Skeletal muscle tissue (tissue), 4 donors: ENCODE data around the gene MED12L. TPM values are rescaled to one million over a fixed set of nuclear protein-coding genes. Genes with fewer than 3 reads are reported as not detected.
A peak's percentile ranks its signal among the peaks of the same experiment; 100 is the strongest.

Experiments used
- H3K27ac ChIP-seq: one replicate; pipeline ENCODE4 v1.7.0; 2013; ENCODE audit warnings: mild to moderate bottlenecking, low read depth, low read length, inconsistent platforms
- H3K27me3 ChIP-seq, 3 donors: one replicate each; pipeline ENCODE4 v1.7.0; 2013; ENCODE audit warnings: low read length in 3 of 3; ENCODE audit not compliant: control insufficient read depth in 3 of 3, insufficient read depth in 3 of 3
- H3K36me3 ChIP-seq, 3 donors: one replicate each; pipeline ENCODE4 v1.7.0; 2013; ENCODE audit warnings: low read length in 3 of 3; ENCODE audit not compliant: control insufficient read depth in 3 of 3, insufficient read depth in 3 of 3
- H3K4me1 ChIP-seq, 3 donors: one replicate each; pipeline ENCODE4 v1.7.0; 2013; ENCODE audit warnings: low read length in 3 of 3, mild to moderate bottlenecking in 3 of 3; ENCODE audit not compliant: control insufficient read depth in 3 of 3, insufficient read depth in 3 of 3
- H3K4me3 ChIP-seq, 3 donors: one replicate each; pipeline ENCODE4 v1.7.0; 2013; ENCODE audit warnings: low read length in 3 of 3
- H3K9ac ChIP-seq, 3 donors: one replicate each; pipeline ENCODE4 v1.7.0; 2013; ENCODE audit warnings: low read length in 3 of 3, mild to moderate bottlenecking in 3 of 3, moderate library complexity in 2 of 3, low read depth in 1 of 3
- H3K9me3 ChIP-seq, 3 donors: one replicate each; pipeline ENCODE4 v1.7.0; 2013; ENCODE audit warnings: low read length in 3 of 3; ENCODE audit not compliant: control insufficient read depth in 3 of 3
- total RNA-seq: library from RNA; depleted of rRNA; stranded (reverse); fragments of >200 nt; gene quantifications from one replicate; pipeline ENCODE4 v1.2.3, GENCODE V29; 2014
- donor health status: Osteomylitis.

The MED12L gene
- total RNA-seq, 1 donor from 2014 or later, result 8.9 TPM

GRCh38 chr3:151262871-151263525 lies 177.5 kb downstream of the MED12L start:
- no peaks in the 10 kb centered on the region for H3K9me3 ChIP-seq
- H3K9ac ChIP-seq, result no peak overlapping the region
- no peaks in the 10 kb centered on the region for H3K4me1 ChIP-seq
- no peaks in the 10 kb centered on the region for H3K27me3 ChIP-seq
- no peak overlapping the region for H3K4me3 ChIP-seq
- no peak overlapping the region for H3K27ac ChIP-seq
- no peaks in the 10 kb centered on the region for H3K36me3 ChIP-seq

DNA sequence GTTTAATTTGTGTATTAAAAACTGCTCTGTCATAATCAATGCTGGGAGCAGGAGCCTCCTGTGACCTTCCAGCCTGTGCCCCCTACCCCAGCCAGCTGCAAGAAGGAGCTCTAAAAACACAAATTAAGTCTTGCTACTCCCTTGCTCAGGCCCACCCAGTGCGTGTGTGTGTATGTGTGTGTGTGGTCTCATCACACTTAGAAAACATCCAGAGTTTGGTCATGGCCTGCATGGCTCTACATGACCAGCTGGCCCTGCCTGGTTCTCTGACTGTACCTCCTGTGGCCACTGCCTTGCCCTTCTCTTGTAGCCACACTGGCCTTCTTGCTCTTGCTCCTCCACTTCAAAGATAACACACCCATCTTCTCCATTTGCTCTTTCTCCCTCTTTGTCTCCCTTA lies 179.1 kb downstream of the MED12L start:
- no peak overlapping the region for H3K4me3 ChIP-seq
- H3K27me3 ChIP-seq, result no peaks in the 10 kb centered on the region
- H3K4me1 ChIP-seq, result peaks cover 0 to under 1% (median 0%) of the 10 kb centered on the region in 3 donors
- H3K36me3 ChIP-seq, result no peaks in the 10 kb centered on the region
- no peak overlapping the region for H3K9ac ChIP-seq
- no peaks in the 10 kb centered on the region for H3K9me3 ChIP-seq
- H3K27ac ChIP-seq, result no peak overlapping the region

GRCh38 chr3:151265166-151265565 lies 179.7 kb downstream of the MED12L start:
- H3K27ac ChIP-seq, result no peak overlapping the region
- no peaks in the 10 kb centered on the region for H3K9me3 ChIP-seq
- H3K9ac ChIP-seq, result no peak overlapping the region
- no peaks in the 10 kb centered on the region for H3K27me3 ChIP-seq
- no peak overlapping the region for H3K4me3 ChIP-seq
- no peaks in the 10 kb centered on the region for H3K36me3 ChIP-seq
- H3K4me1 ChIP-seq, result peaks cover 0 to 3% (median 0%) of the 10 kb centered on the region in 3 donors

- Histone ChIP-seq H3K36me3 (no peaks in the 10 kb centered on the region), H3K9ac (no peak overlapping the region), H3K9me3 (no peaks in the 10 kb centered on the region), H3K4me3 (no peak overlapping the region), H3K27ac (peak overlapping the region; percentile 9), H3K27me3 (no peaks in the 10 kb centered on the region), H3K4me1 (peaks cover 0 to 3% (median 0%) of the 10 kb centered on the region in 3 donors)
These were observed 180.4 kb downstream of the MED12L start for GRCh38 chr3:151265866-151266265.

- no peaks in the 10 kb centered on the region for H3K27me3 ChIP-seq
- H3K9ac ChIP-seq, result no peak overlapping the region
- H3K27ac ChIP-seq, result no peak overlapping the region
- H3K9me3 ChIP-seq, result no peaks in the 10 kb centered on the region
- no peaks in the 10 kb centered on the region for H3K36me3 ChIP-seq
- no peak overlapping the region for H3K4me3 ChIP-seq
- H3K4me1 ChIP-seq, result peaks cover 0 to 3% (median 0%) of the 10 kb centered on the region in 3 donors
These were observed 181.6 kb downstream of the MED12L start for GRCh38 chr3:151267066-151267465.

DNA sequence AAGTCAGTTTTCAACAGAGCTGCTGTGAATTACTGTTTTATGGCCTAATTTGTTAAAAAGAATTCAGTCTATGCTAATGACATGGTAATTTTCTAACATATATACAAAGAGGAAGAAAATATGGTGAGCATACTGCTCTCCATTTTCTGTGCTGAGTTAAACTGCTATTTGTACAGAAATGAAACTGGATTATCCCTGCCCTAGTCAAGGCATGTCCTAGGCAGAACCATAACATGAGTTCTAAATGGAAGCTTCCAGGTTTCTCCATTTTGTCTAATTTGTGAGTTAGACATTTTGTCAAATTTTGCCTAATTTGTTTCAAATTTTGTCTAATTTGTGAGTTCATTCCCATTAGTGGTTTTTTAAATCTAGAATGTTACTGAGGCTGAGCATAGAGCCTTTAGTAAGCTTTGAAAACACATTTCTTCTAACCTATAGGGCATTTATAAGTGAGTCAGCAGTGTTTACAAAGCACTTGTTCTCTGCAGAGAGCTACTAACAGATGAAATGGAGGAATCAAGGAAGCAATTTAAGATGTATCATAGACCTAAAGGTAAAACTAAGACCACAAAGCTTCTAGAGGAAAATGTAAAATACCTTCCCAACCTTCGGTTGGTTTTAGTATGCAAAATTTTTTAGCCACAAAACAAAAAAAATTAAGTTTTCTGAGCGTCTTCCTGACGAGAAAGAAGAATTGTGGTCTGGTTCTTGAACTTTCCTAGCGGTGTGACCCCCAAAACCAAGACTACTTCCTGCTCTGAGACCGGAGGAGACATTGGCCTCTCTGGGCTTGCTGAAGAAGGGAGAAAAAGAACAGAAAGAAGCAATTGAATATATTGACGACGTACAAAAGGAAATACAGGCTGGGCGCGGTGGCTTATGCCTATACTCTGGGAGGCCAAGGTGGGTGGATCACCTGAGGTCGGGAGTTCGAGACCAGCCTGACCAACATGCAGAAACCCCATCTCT lies 183.1 kb downstream of the MED12L start:
- Histone ChIP-seq H3K4me3 (no peak overlapping the region), H3K9me3 (no peaks in the 10 kb centered on the region), H3K27me3 (no peaks in the 10 kb centered on the region), H3K27ac (no peak overlapping the region), H3K36me3 (no peaks in the 10 kb centered on the region), H3K4me1 (peaks cover 0 to 3% (median 0%) of the 10 kb centered on the region in 3 donors), H3K9ac (no peak overlapping the region)

GRCh38 chr3:151269631-151270030 lies 184.2 kb downstream of the MED12L start:
- no peaks in the 10 kb centered on the region for H3K9me3 ChIP-seq
- H3K9ac ChIP-seq, result no peak overlapping the region
- no peak overlapping the region for H3K27ac ChIP-seq
- H3K4me1 ChIP-seq, result peaks cover 0 to 3% (median 0%) of the 10 kb centered on the region in 3 donors
- H3K36me3 ChIP-seq, result no peaks in the 10 kb centered on the region
- no peak overlapping the region for H3K4me3 ChIP-seq
- H3K27me3 ChIP-seq, result no peaks in the 10 kb centered on the region

- Histone ChIP-seq H3K36me3 (no peaks in the 10 kb centered on the region), H3K4me3 (no peak overlapping the region), H3K9ac (no peak overlapping the region), H3K4me1 (no peaks in the 10 kb centered on the region), H3K9me3 (no peaks in the 10 kb centered on the region), H3K27ac (no peak overlapping the region), H3K27me3 (no peaks in the 10 kb centered on the region)
These were observed 189.6 kb downstream of the MED12L start for GRCh38 chr3:151275091-151275490.

DNA sequence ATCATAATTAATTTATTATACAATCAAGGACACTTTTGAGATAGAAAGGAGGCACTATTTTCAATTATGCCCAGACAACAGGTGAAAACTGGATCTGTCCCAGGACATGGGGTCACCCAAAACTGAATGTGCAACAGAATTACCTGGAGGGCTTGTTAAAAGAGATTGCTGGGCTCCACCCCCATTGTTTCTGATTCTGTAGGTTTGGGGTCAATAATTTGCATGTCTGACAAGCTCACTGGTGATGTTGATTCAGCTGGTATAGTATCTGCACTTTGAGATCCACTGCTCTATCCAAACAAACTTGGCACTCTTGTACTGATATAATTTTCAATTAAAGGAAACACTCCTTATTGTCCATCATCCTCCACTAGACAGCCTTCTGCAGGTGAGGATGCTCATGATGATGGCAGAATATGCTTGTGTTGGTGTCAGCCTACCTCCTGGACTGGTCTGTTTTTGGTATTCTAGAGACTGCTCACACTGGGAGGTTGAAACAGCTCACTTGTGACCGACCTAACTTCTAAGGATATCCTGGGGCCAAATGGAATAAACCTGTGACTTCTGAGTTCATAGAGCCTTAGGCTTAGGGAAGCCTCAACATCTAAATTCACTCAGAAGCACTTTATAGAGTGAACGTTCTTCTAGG lies 190.7 kb downstream of the MED12L start:
- no peak overlapping the region for H3K27ac ChIP-seq
- H3K9ac ChIP-seq, result no peak overlapping the region
- H3K4me3 ChIP-seq, result peak overlapping the region in 1 of 3 donors; percentile 23
- no peaks in the 10 kb centered on the region for H3K27me3 ChIP-seq
- no peaks in the 10 kb centered on the region for H3K36me3 ChIP-seq
- H3K9me3 ChIP-seq, result no peaks in the 10 kb centered on the region
- H3K4me1 ChIP-seq, result no peaks in the 10 kb centered on the region

DNA sequence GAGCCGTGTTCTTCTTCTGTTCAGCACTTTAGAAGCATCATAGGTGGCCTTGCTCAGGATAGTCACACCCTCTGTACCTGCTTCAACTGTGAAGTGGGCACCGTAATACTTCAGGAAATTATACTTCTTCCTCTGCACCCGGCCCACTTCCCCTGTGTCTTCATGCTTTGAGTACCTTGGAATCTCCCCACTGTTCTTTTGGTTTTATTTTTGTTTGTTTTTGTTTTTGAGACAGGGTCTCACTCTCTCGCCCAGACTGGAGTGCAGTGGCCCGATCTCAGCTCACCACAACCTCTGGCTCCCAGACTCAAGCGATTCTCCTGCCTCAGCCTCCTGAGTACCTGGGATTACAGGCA lies 191.2 kb downstream of the MED12L start:
- Histone ChIP-seq H3K27ac (no peak overlapping the region), H3K9ac (no peak overlapping the region), H3K27me3 (no peaks in the 10 kb centered on the region), H3K9me3 (no peaks in the 10 kb centered on the region), H3K4me1 (no peaks in the 10 kb centered on the region), H3K4me3 (no peak overlapping the region), H3K36me3 (no peaks in the 10 kb centered on the region)
